Stimulated activated CD4-positive, alpha-beta T cell treated with anti-CD3 and anti-CD28 coated beads, Interleukin-4, amount 100 ng/mL, for 4 hours (primary cell): ENCODE data around the gene CNTF.

ENCODE experiments used
- DNase-seq, 2 experiments: peaks; one replicate each; pipeline ENCODE4 v3.0.0-alpha.2; 2020

The CNTF gene

GRCh38 chr11:58645854-58646253 is 23.4 kb downstream of the CNTF start:
- no peak for DNase-seq

- DNase-seq = no peak
Measured at GRCh38 chr11:58647141-58647699, 24.8 kb downstream of the CNTF start.

- no peak for DNase-seq
Measured at GRCh38 chr11:58647866-58648265, 25.4 kb downstream of the CNTF start.

- no peak for DNase-seq
Measured at GRCh38 chr11:58649623-58650022, 27.2 kb downstream of the CNTF start.

GRCh38 chr11:58650496-58650895 is 28.0 kb downstream of the CNTF start:
- DNase-seq = no peak

GRCh38 chr11:58652726-58653280 is 30.3 kb downstream of the CNTF start:
- no peak for DNase-seq

GRCh38 chr11:58654079-58654907 is 31.8 kb downstream of the CNTF start:
- peak; percentile 68 to 77 for DNase-seq

GRCh38 chr11:58654908-58655296 is 32.4 kb downstream of the CNTF start:
- no peak for DNase-seq

GRCh38 chr11:58656348-58656747 is 33.9 kb downstream of the CNTF start:
- DNase-seq = no peak

- DNase-seq = no peak
Measured at GRCh38 chr11:58658623-58659022, 36.2 kb downstream of the CNTF start.

- DNase-seq = no peak
Measured at GRCh38 chr11:58659404-58659803, 36.9 kb downstream of the CNTF start.

GRCh38 chr11:58659910-58660570 is 37.6 kb downstream of the CNTF start:
- no peak for DNase-seq

- no peak for DNase-seq
Measured at GRCh38 chr11:58671983-58672633, 49.6 kb downstream of the CNTF start.

GRCh38 chr11:58674609-58675008 is 52.1 kb downstream of the CNTF start:
- no peak for DNase-seq
